IMR-90 (cell line): Measurements from ENCODE around the gene PPP3CB. TPM values are rescaled to one million over a fixed set of nuclear protein-coding genes. Genes with fewer than 3 reads are reported as not detected.

ENCODE experiments used
- ATAC-seq: fragments of 200-7000 bp; cut with Tn5 transposase; 2 replicates; pipeline ENCODE4 v1.9.1; 2020; ENCODE audit warnings: low read depth, mild to moderate bottlenecking, moderate library complexity
- BruUV-seq: library from RNA; stranded (reverse); fragments of 400-500 nt; replicated peaks from 2 replicates; lab custom pipeline; 2021; lab: Mats Ljungman, UMichigan
- CTCF ChIA-PET: fragments of 300-600 bp; formaldehyde crosslinking; extraction: SDS; loops from one replicate; lab custom pipeline; 2021; ENCODE audit warnings: antibody characterized with exemption; lab: Yijun Ruan, JAX
- POLR2A ChIA-PET: fragments of 300-600 bp; sonication (Branson Sonifier 250); formaldehyde crosslinking; loops from one replicate; lab custom pipeline; 2022; ENCODE audit warnings: antibody characterized with exemption; ENCODE audit not compliant: unreplicated experiment; lab: Charles Lee
- DNase-seq: peaks from one replicate; pipeline ENCODE4 v3.0.0; 2013
- H2AFZ ChIP-seq: replicated peaks from 2 replicates; pipeline ENCODE3; 2013; ENCODE audit warnings: low read length, mild to moderate bottlenecking; ENCODE audit not compliant: poor library complexity
- H2AK5ac ChIP-seq: 2 replicates; pipeline ENCODE4 v1.6.1; 2013; ENCODE audit warnings: low read depth, low read length, inconsistent platforms
- H2AK9ac ChIP-seq: replicated peaks from 2 replicates; pipeline ENCODE3; 2013; ENCODE audit warnings: mild to moderate bottlenecking, low read depth, low read length, moderate library complexity; ENCODE audit not compliant: poor library complexity
- H2BK120ac ChIP-seq: 2 replicates; pipeline ENCODE4 v1.6.1; 2013; ENCODE audit warnings: low read depth, low read length, inconsistent platforms
- H2BK15ac ChIP-seq: 3 replicates; pipeline ENCODE4 v1.6.1; 2013; ENCODE audit warnings: low read depth, low read length, inconsistent platforms
- H2BK20ac ChIP-seq: 2 replicates; pipeline ENCODE4 v1.6.1; 2013; ENCODE audit warnings: low read depth, mild to moderate bottlenecking, inconsistent platforms, low read length, moderate library complexity
- H2BK5ac ChIP-seq: 2 replicates; pipeline ENCODE4 v1.6.1; 2013; ENCODE audit warnings: mild to moderate bottlenecking, low read depth, low read length, inconsistent platforms; ENCODE audit not compliant: poor library complexity, severe bottlenecking
- H3K14ac ChIP-seq: replicated peaks from 2 replicates; pipeline ENCODE4 v1.6.1; 2013; ENCODE audit warnings: low read depth, low read length, inconsistent platforms
- H3K18ac ChIP-seq: 2 replicates; pipeline ENCODE4 v1.6.1; 2013; ENCODE audit warnings: low read depth, low read length, control low read depth
- H3K23ac ChIP-seq: 2 replicates; pipeline ENCODE4 v1.6.1; 2013; ENCODE audit warnings: low read depth, low read length, inconsistent platforms
- H3K27ac ChIP-seq: 2 replicates; pipeline ENCODE4 v1.5.1; 2013; ENCODE audit warnings: mild to moderate bottlenecking, control low read depth, low read length; ENCODE audit not compliant: insufficient read depth
- H3K27me3 ChIP-seq: 2 replicates; pipeline ENCODE4 v1.6.1; 2013; ENCODE audit warnings: low read length; ENCODE audit not compliant: control insufficient read depth, insufficient read depth
- H3K36me3 ChIP-seq: 2 replicates; pipeline ENCODE4 v1.6.1; 2013; ENCODE audit warnings: low read length, mixed read lengths; ENCODE audit not compliant: control insufficient read depth, insufficient read depth
- H3K4ac ChIP-seq: 2 replicates; pipeline ENCODE4 v1.6.1; 2013; ENCODE audit warnings: low read depth, low read length, inconsistent platforms
- H3K4me1 ChIP-seq: 2 replicates; pipeline ENCODE4 v1.6.1; 2013; ENCODE audit warnings: low read length, mixed read lengths; ENCODE audit not compliant: control insufficient read depth, insufficient read depth
- H3K4me2 ChIP-seq: 2 replicates; pipeline ENCODE4 v1.6.1; 2013; ENCODE audit warnings: low read depth, mild to moderate bottlenecking, control low read depth, low read length, moderate library complexity
- H3K4me3 ChIP-seq: 2 replicates; pipeline ENCODE4 v1.5.1; 2013; ENCODE audit warnings: low read depth, mild to moderate bottlenecking, control low read depth, low read length, moderate library complexity; ENCODE audit not compliant: insufficient read depth
- H3K56ac ChIP-seq: 2 replicates; pipeline ENCODE4 v1.6.1; 2013; ENCODE audit warnings: low read length, inconsistent platforms; ENCODE audit not compliant: insufficient read depth; ENCODE audit errors: extremely low read depth
- H3K79me1 ChIP-seq, 2 experiments: 2 replicates each; pipeline ENCODE4 v1.6.1; 2013; ENCODE audit warnings: low read length in 2 of 2, inconsistent platforms in 1 of 2, low read depth in 1 of 2
- H3K9ac ChIP-seq: 2 replicates; pipeline ENCODE4 v1.6.1; 2013; ENCODE audit warnings: low read depth, low read length, control low read depth
- H3K9me1 ChIP-seq: 2 replicates; pipeline ENCODE4 v1.6.1; 2013; ENCODE audit warnings: low read length, inconsistent platforms; ENCODE audit not compliant: insufficient read depth
- H3K9me3 ChIP-seq: 2 replicates; pipeline ENCODE4 v1.6.1; 2013; ENCODE audit warnings: low read length; ENCODE audit not compliant: control insufficient read depth, insufficient read depth
- H4K20me1 ChIP-seq: 2 replicates; pipeline ENCODE4 v1.6.1; 2013; ENCODE audit warnings: low read length, inconsistent platforms; ENCODE audit not compliant: insufficient read depth
- H4K5ac ChIP-seq: 2 replicates; pipeline ENCODE4 v1.6.1; 2013; ENCODE audit warnings: mild to moderate bottlenecking, low read depth, low read length, control low read depth
- H4K8ac ChIP-seq, 2 experiments: 2 replicates each; pipeline ENCODE4 v1.6.1; 2013; ENCODE audit warnings: low read depth in 2 of 2, low read length in 2 of 2, control low read depth in 1 of 2, inconsistent platforms in 1 of 2
- H4K91ac ChIP-seq: 2 replicates; pipeline ENCODE4 v1.6.1; 2013; ENCODE audit warnings: low read depth, low read length, inconsistent platforms; ENCODE audit not compliant: insufficient read depth
- CEBPB ChIP-seq: IDR thresholded peaks from 2 replicates; pipeline ENCODE4 v1.6.1; 2012; ENCODE audit warnings: low read depth, low read length, improper control_type of control experiment
- CTCF ChIP-seq: conservative IDR thresholded peaks from 2 replicates; pipeline ENCODE4 v1.5.1; 2012; ENCODE audit warnings: mild to moderate bottlenecking, low read depth, low read length, improper control_type of control experiment
- ELK1 ChIP-seq: fragments of 150-350 bp; IDR thresholded peaks from 2 replicates; pipeline ENCODE4 v1.6.1; 2016; ENCODE audit warnings: low read depth, mild to moderate bottlenecking, low read length, moderate library complexity, borderline replicate concordance
- MXI1 ChIP-seq: IDR thresholded peaks from 2 replicates; pipeline ENCODE4 v1.6.1; 2012; ENCODE audit warnings: low read depth, mild to moderate bottlenecking, low read length, moderate library complexity, borderline replicate concordance
- NFE2L2 ChIP-seq: fragments of 150-350 bp; IDR thresholded peaks from 2 replicates; pipeline ENCODE4 v1.6.1; 2016; ENCODE audit warnings: low read depth, mild to moderate bottlenecking, low read length
- POLR2A ChIP-seq: IDR thresholded peaks from 2 replicates; pipeline ENCODE4 v1.6.1; 2012; ENCODE audit warnings: mild to moderate bottlenecking, low read depth, low read length
- RCOR1 ChIP-seq: IDR thresholded peaks from 2 replicates; pipeline ENCODE4 v1.6.1; 2012; ENCODE audit warnings: mild to moderate bottlenecking, low read length, improper control_type of control experiment; ENCODE audit not compliant: insufficient replicate concordance
- SMC3 ChIP-seq: fragments of 150-350 bp; IDR thresholded peaks from 2 replicates; pipeline ENCODE4 v1.6.1; 2016; ENCODE audit warnings: low read depth, mild to moderate bottlenecking, antibody characterized with exemption, low read length, moderate library complexity
- USF2 ChIP-seq: fragments of 150-350 bp; IDR thresholded peaks from 2 replicates; pipeline ENCODE4 v1.6.1; 2017; ENCODE audit warnings: mild to moderate bottlenecking, antibody characterized with exemption, low read length, low read depth
- WGBS, 2 experiments: methylation state at CpG; one replicate each; pipeline versions ENCODE4 v1.1.5 to v1.1.7; 2013; ENCODE audit warnings: missing lambda C conversion rate in 2 of 2; ENCODE audit not compliant: insufficient read length in 1 of 2; ENCODE audit errors: extremely low coverage in 2 of 2; 5-methylcytosine and 5-hydroxymethylcytosine counted together
- dilution Hi-C: fragments of 300-500 bp; cut with HindIII; formaldehyde crosslinking; loops from one replicate; pipeline ENCODE4 v1.14.3; 2018; ENCODE audit warnings: low sequenced_read_pairs; ENCODE audit not compliant: unreplicated experiment
- in situ Hi-C: fragments of 300-500 bp; cut with MboI; formaldehyde crosslinking; loops from 3 replicates; pipeline ENCODE4 v1.14.3; 2019; ENCODE audit warnings: low sequenced_read_pairs, inconsistent platforms, mixed read lengths
- intact Hi-C: fragments of 100-400 bp; cut with micrococcal nuclease; formaldehyde crosslinking; loops from 2 replicates; pipeline ENCODE4 v1.10.0; 2022
- polyA plus RNA-seq, 3 experiments: library from polyadenylated mRNA; depleted of rRNA; stranded (reverse); fragments of >200 nt; gene quantifications; 2 replicates each; pipeline ENCODE4 v1.2.3, GENCODE V29; 2012; ENCODE audit warnings: low replicate concordance in 1 of 3
- total RNA-seq: library from RNA; depleted of rRNA; stranded (reverse); fragments of >200 nt; gene quantifications from 2 replicates; pipeline ENCODE4 v1.2.3, GENCODE V29; 2012

The PPP3CB gene
- total and polyA plus RNA-seq, 2 of the 4 experiments (the other 2 are of a cell fraction), result 22.9 to 36.4 TPM

- Histone ChIP-seq H4K5ac (no peak overlapping the region), H3K18ac (no peak overlapping the region), H3K14ac (no peak overlapping the region), H3K4me3 (no peak overlapping the region), H3K4ac (no peak overlapping the region), H3K9ac (no peak overlapping the region), H4K91ac (no peak overlapping the region), H2BK15ac (no peak overlapping the region), H3K36me3 (no peaks in the 10 kb centered on the region; the same call in 1 of the 2 replicates), H3K9me1 (peaks cover 6% of the 10 kb centered on the region), H3K79me1 (peaks cover 23 to 53% of the 10 kb centered on the region in 2 experiments), H3K4me1 (no peaks in the 10 kb centered on the region), H2AK9ac (no peak overlapping the region), H3K27me3 (no peaks in the 10 kb centered on the region), H2AFZ (no peak overlapping the region), H4K20me1 (peaks cover 31% of the 10 kb centered on the region), H3K56ac (no peak overlapping the region), H4K8ac (no peak overlapping the region), H3K23ac (no peak overlapping the region), H3K4me2 (no peak overlapping the region), H3K27ac (no peak overlapping the region), H2AK5ac (no peak overlapping the region), H2BK120ac (no peak overlapping the region), H3K9me3 (no peaks in the 10 kb centered on the region), H2BK20ac (no peak overlapping the region), H2BK5ac (no peak overlapping the region)
- no peak for ATAC-seq
- no peak for DNase-seq
- no TSS peak for BruUV-seq
- in situ Hi-C loops, result no loop called here
- CTCF ChIA-PET, result interaction anchor here (0.6 kb wide), 1 partner anchor 20 kb away, joined by 3 read pairs; no protein-coding TSS in a partner anchor
- POLR2A ChIA-PET, result no interaction called here
- intact Hi-C loops, result loop anchor here (10.0 kb wide), 1 partner anchor 234 kb away; the partner anchor contains the start of gene MYOZ1
- no CpG with 5 or more reads among the region's 1 CpG for WGBS, 2 experiments
- TF ChIP-seq RCOR1, result no peak
- no peak for TF ChIP-seq POLR2A
- no peak for TF ChIP-seq MXI1
- no peak for TF ChIP-seq USF2
- no peak for TF ChIP-seq CTCF
- no peak for TF ChIP-seq CEBPB
- TF ChIP-seq NFE2L2, result no peak
- no peak for TF ChIP-seq SMC3
- TF ChIP-seq ELK1, result no peak
- dilution Hi-C loops, result no loop called here
Observed at GRCh38 chr10:73410897-73411296, 84.9 kb downstream of the PPP3CB start.
